NOMO-1 treated with DMSO at 0.1 percent for 48 hours (cell line): ENCODE data around the gene RTN3.
A peak's percentile ranks its signal among the peaks of the same experiment; 100 is the strongest.

Experiments used
- DNase-seq: peaks from one replicate; lab custom pipeline; 2025; ENCODE audit not compliant: unreplicated experiment; lab: John Stamatoyannopoulos, UW

RTN3 gene

GRCh38 chr11:63680834-63681320 is 423 bp upstream of the RTN3 start:
- no peak for DNase-seq

DNA sequence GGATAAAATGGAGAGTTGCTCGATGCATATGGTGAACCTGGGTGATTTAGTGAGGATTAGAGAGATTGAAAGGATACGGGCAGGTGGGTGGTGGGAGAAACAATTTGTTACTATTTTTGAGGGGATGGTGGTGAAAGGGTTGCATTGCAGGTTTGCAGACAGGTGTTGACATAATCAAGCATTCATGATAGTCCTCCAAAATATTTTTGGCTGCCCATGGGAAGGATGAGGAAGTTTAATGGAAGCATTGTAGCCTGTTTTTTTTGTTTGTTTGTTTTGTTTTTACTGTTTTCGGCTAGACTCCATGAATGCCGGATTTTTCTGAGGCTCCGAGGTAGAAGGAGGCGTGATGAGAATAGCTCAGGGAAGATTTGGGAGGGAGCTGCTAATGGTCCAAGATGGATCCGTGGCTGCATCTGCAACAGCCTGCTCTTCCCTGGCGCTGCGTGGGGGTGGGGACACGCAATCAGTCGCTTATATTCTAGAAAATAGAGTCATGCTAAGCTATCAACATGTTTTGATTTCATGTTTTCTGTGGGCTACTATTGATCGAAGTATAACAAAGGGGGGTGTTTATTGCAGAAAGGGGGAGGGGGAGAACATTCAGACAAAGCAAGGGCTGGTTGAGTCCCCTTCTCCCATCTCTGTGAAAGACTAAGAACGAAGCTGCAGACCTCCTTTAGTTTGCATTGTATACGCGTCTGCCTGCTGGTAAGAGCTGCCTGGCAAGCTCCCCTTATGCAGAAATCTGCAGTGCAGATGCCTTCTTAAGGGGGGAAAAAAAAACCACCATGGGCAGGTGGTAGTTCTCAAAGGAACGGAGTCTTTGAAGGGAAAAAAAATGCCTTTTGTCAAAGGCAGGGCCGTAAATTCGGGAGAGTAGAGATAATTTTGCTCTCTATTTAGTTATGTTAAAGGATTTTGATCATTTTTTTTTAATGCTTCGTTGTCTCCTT is 1.0 kb downstream of the RTN3 start:
- DNase-seq: no peak

- DNase-seq: peak; percentile 33
Observed at GRCh38 chr11:63683133-63683991, 2.1 kb downstream of the RTN3 start.

DNA sequence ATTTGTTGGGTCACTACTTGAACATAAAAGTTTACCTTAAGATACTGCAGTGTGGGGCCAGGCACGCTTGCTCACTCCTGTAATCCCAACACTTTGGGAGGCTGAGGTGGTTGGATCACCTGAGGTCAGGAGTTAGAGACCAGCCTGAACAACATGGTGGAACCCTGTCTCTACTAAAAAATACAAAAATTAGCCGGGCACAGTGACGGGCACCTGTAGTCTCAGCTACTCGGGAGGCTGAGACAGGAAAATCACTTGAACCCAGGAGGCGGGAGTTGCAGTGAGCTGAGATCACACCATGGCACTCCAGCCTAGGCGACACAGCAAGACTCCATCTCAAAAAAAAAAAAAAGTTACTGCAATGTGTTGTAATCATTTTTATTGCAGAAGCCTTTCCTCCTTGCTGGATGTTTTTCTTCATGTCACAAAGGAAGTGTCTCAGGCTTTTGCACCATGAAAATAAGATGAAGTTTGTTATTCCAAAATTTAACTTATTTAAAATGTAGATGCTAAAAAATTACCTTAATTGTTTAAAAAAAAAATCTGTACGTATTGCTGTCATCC is 3.9 kb downstream of the RTN3 start:
- DNase-seq: peak; percentile 63

- DNase-seq: no peak
Observed at GRCh38 chr11:63686926-63687325, 5.6 kb downstream of the RTN3 start.

DNA sequence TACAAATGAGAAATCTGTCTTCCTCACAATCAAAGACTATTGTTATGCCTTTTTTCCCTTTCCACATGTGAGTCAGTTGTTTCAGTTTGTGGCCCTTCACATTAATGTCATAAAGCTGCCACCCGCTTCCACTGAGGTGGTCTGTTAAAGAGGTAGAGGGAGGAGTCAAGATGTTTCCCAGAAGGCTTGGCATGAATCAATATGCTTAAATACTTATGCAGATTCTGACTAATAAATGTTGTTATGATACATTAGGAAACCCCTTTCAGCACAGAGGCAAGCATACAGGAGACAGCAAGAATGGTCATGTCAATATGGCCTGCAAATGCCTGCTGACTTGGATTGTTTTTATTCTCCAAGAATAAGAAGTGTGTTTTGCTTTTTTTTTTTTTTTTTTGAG is 6.5 kb downstream of the RTN3 start:
- DNase-seq: no peak

GRCh38 chr11:63694596-63694995 is 13.3 kb downstream of the RTN3 start:
- no peak for DNase-seq

DNA sequence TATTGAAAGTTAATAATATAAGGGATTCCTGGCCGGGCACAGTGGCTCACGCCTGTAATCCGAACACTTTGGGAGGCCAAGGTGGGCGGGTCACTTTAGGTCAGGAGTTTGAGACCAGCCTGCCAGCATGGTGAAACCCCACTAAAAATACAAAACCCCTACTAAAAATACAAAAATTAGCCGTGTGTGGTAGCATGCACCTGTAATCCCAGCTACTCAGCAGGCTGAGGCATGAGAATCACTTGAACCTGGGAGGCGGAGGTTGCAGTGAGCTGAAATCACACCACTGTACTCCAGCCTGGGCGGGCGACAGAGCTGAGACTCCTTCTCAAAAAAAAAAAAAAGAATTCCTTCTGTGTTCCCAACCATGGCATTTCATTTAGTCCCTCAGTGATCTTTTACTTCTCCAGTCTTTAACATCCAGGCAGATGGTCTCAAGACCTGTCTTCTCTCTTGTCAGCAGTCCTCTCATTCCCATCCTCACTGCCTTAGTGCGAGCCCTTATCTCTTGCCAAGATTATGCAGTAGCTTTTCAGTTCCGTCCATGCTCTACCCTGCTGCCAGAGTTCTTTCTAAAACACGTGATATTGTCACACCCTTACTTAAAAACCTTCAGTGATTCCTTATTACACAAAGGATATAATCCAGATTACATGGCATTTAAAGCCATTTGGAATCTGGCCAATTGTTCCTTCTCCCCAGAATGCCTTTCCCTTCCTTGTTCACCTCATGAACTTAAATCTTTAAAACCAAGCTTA is 17.9 kb downstream of the RTN3 start:
- DNase-seq: no peak

DNA sequence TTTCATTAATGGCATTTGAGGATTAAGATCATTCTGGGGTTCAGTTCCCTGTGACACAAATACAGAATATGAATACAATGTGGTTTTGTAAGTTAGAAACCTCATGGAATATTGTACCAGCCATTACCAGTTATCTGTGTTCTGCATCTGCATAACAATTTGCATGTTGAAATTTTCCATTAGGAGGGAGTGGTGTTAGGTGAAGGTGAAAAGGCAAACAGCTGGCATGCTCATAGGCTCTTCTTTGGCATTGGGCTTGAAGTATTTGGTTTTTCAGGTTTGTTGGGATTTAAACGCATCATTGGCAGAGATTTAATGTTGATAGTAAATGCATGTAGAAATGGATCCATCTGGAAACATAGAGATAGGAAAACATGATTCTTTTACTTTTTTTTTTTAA is 18.6 kb downstream of the RTN3 start:
- DNase-seq: no peak

GRCh38 chr11:63705526-63705925 is 24.2 kb downstream of the RTN3 start:
- no peak for DNase-seq

DNA sequence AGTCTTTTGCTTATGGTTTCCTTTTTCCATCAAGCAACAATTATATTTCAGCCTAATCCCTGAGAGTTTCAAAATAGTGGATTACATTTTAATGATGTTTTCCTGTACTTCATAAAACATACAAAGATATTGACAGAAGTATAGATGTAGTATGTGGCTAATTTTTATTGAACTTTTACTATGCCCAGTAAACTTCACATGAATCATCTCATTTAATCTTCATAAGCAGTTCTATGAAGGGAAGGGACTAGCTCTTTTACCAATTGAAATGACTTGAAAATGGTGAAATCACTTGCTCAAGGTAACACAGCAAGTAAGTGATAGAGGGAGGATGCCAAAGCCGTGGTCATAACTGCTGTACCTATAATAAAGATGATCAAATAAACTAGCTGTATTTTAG is 27.5 kb downstream of the RTN3 start:
- DNase-seq: no peak

GRCh38 chr11:63709336-63709884 is 28.1 kb downstream of the RTN3 start:
- DNase-seq: no peak

- no peak for DNase-seq
Observed at GRCh38 chr11:63710476-63711217, 29.3 kb downstream of the RTN3 start.

- DNase-seq: no peak
Observed at GRCh38 chr11:63711838-63712237, 30.5 kb downstream of the RTN3 start.

- no peak for DNase-seq
Observed at GRCh38 chr11:63713766-63714165, 32.5 kb downstream of the RTN3 start.

DNA sequence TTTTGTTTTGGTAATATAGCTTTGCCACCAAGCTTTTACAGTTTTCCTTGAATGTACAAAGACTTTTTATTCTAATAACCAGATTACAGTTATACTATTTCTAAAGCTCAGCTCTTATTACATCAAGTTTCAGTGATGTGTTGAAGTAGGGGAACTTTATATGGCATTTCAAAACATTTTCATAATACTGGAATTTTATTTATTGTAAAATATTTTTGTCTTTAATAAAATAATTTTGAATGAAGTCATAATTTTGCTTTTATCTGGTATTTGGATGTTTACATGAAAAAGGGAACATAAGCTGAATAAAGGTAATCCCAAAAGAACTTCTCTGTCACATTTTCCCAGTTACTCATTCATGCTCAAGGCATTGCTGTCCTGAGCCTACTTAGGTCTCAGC is 34.7 kb downstream of the RTN3 start:
- no peak for DNase-seq

- no peak for DNase-seq
Observed at GRCh38 chr11:63719001-63719400, 37.7 kb downstream of the RTN3 start.

GRCh38 chr11:63719987-63720386 is 38.7 kb downstream of the RTN3 start:
- no peak for DNase-seq

- no peak for DNase-seq
Observed at GRCh38 chr11:63720611-63721010, 39.3 kb downstream of the RTN3 start.

DNA sequence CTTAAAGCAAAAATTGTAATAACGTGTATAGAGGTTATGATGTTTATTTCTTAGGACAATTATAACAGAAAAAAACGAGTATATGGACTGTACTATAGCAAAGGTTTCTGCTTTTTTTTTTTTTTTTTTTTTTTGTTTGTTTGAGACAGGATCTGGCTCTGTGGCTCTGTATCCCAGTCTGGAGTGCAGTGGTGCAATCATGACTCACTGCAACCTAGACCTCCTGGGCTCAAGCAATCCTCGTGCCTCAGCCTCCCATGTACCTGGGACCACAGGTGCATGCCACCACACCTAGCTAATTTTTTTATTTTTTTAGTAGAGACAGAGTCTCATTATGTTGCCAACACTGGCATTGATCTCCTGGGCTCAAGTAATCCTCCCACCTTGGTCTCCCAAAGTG is 48.0 kb downstream of the RTN3 start:
- no peak for DNase-seq
